Fibroblast of skin of scalp (primary cell): ENCODE measurements around the gene RNF208. TPM values are rescaled to one million over a fixed set of nuclear protein-coding genes. Genes with fewer than 3 reads are reported as not detected.
A peak's percentile ranks its signal among the peaks of the same experiment; 100 is the strongest.

Experiments used
- DNase-seq: peaks from one replicate; pipeline ENCODE4 v3.0.0-alpha.2; 2013
- polyA plus RNA-seq, 2 experiments: library from polyadenylated mRNA; unstranded; fragments of 120-200 nt; gene quantifications; one replicate each; pipeline ENCODE4 v1.2.1, GENCODE V29; 2013; ENCODE audit not compliant: insufficient read length in 2 of 2

RNF208 gene
- 4.1 TPM for polyA plus RNA-seq (2013, experiment 1 of 2; ENCODE audit: insufficient read length)
- 4.6 TPM for polyA plus RNA-seq (2013, experiment 2 of 2; ENCODE audit: insufficient read length)

GRCh38 chr9:137222190-137223077 lies at the start of gene RNF208:
TSS of gene RNF208 (minus strand) at chr9:137222240. CDS start at chr9:137221212, 1,028 bp downstream.
- no peak for DNase-seq

- no peak for DNase-seq
These were observed 49.6 kb upstream of the RNF208 start for GRCh38 chr9:137271696-137272076.

GRCh38 chr9:137270929-137271695 lies 49.1 kb upstream of the RNF208 start:
- no peak for DNase-seq

GRCh38 chr9:137269231-137269772 lies 47.3 kb upstream of the RNF208 start:
- no peak for DNase-seq

GRCh38 chr9:137268538-137269201 lies 46.6 kb upstream of the RNF208 start:
- DNase-seq, result no peak

GRCh38 chr9:137267933-137268355 lies 45.9 kb upstream of the RNF208 start:
- no peak for DNase-seq

- DNase-seq, result no peak
These were observed 44.8 kb upstream of the RNF208 start for GRCh38 chr9:137266585-137267453.

GRCh38 chr9:137266162-137266527 lies 44.1 kb upstream of the RNF208 start:
- DNase-seq, result no peak

- DNase-seq, result no peak
These were observed 43.6 kb upstream of the RNF208 start for GRCh38 chr9:137265496-137266161.

- no peak for DNase-seq
These were observed 42.0 kb upstream of the RNF208 start for GRCh38 chr9:137264067-137264466.

- DNase-seq, result no peak
These were observed 41.5 kb upstream of the RNF208 start for GRCh38 chr9:137263506-137263905.

GRCh38 chr9:137262909-137263285 lies 40.9 kb upstream of the RNF208 start:
- no peak for DNase-seq

- peak; percentile 56 for DNase-seq
These were observed 40.3 kb upstream of the RNF208 start for GRCh38 chr9:137262173-137262908.

GRCh38 chr9:137256856-137257255 lies 34.8 kb upstream of the RNF208 start:
- no peak for DNase-seq

GRCh38 chr9:137256362-137256761 lies 34.3 kb upstream of the RNF208 start:
- DNase-seq, result no peak

- no peak for DNase-seq
These were observed 33.5 kb upstream of the RNF208 start for GRCh38 chr9:137255448-137256114.

GRCh38 chr9:137254624-137255447 lies 32.8 kb upstream of the RNF208 start, which contains the start of gene NELFB:
TSS of gene NELFB (plus strand) at chr9:137255327.
- DNase-seq, result peak; percentile 88

- DNase-seq, result no peak
These were observed 31.9 kb upstream of the RNF208 start for GRCh38 chr9:137253717-137254623.
